Panc1 (cell line): ENCODE results near the gene ZNF831. TPM values are rescaled to one million over a fixed set of nuclear protein-coding genes. Genes with fewer than 3 reads are reported as not detected.

Experiments used
- ATAC-seq: fragments of 200-7000 bp; cut with Tn5 transposase; 2 replicates; pipeline ENCODE4 v1.9.1; 2020; ENCODE audit warnings: mild to moderate bottlenecking, moderate library complexity
- BruUV-seq: library from RNA; stranded (reverse); fragments of 400-500 nt; replicated peaks from 2 replicates; lab custom pipeline; 2021; lab: Mats Ljungman, UMichigan
- CTCF ChIA-PET: fragments of 300-600 bp; sonication (Branson Sonifier 250); formaldehyde crosslinking; loops from one replicate; lab custom pipeline; 2022; ENCODE audit warnings: antibody characterized with exemption; lab: Charles Lee
- POLR2A ChIA-PET: fragments of 300-600 bp; sonication (Branson Sonifier 250); formaldehyde crosslinking; loops from one replicate; lab custom pipeline; 2022; ENCODE audit warnings: antibody characterized with exemption; lab: Charles Lee
- DNase-seq: peaks from one replicate; pipeline ENCODE4 v3.0.0-alpha.2; 2010; ENCODE audit warnings: low read depth, low spot score
- H3K27ac ChIP-seq: 2 replicates; pipeline ENCODE4 v1.5.1; 2011; ENCODE audit warnings: mild to moderate bottlenecking, low read length, inconsistent platforms
- H3K27me3 ChIP-seq: fragments of 200-500 bp; sonication (Bioruptor generic); 2 replicates; pipeline ENCODE4 v1.6.0; 2014; ENCODE audit warnings: low read length, inconsistent platforms; ENCODE audit not compliant: control insufficient read depth, insufficient read depth
- H3K36me3 ChIP-seq: fragments of 200-500 bp; sonication (Bioruptor generic); 2 replicates; pipeline ENCODE4 v1.5.1; 2014; ENCODE audit warnings: inconsistent platforms, mild to moderate bottlenecking, low read length, moderate library complexity; ENCODE audit not compliant: control insufficient read depth, insufficient read depth
- H3K4me1 ChIP-seq: 2 replicates; pipeline ENCODE4 v1.5.1; 2011; ENCODE audit warnings: inconsistent platforms, mild to moderate bottlenecking, low read length, moderate library complexity; ENCODE audit not compliant: control insufficient read depth, insufficient read depth
- H3K4me3 ChIP-seq, 2 experiments: 2 replicates each; pipeline ENCODE4 v1.5.1; 2011 to 2012; ENCODE audit warnings: low read depth in 2 of 2, low read length in 2 of 2, mild to moderate bottlenecking in 2 of 2, inconsistent platforms in 1 of 2, moderate library complexity in 1 of 2
- H3K9me3 ChIP-seq: fragments of 200-500 bp; sonication (Bioruptor generic); 2 replicates; pipeline ENCODE4 v1.5.1; 2014; ENCODE audit warnings: low read depth, mild to moderate bottlenecking, inconsistent platforms, low read length, moderate library complexity; ENCODE audit not compliant: control insufficient read depth, insufficient read depth
- POLR2AphosphoS5 ChIP-seq: IDR thresholded peaks from 2 replicates; pipeline ENCODE4 v1.6.1; 2012; ENCODE audit warnings: mild to moderate bottlenecking, low read depth, low read length, moderate library complexity
- SIN3A ChIP-seq: IDR thresholded peaks from 2 replicates; pipeline ENCODE4 v1.6.1; 2012; ENCODE audit warnings: low read depth, mild to moderate bottlenecking, low read length, moderate library complexity, borderline replicate concordance; ENCODE audit not compliant: insufficient read depth
- TCF7L2 ChIP-seq: IDR thresholded peaks from 2 replicates; pipeline ENCODE4 v1.6.1; 2011; ENCODE audit warnings: mild to moderate bottlenecking, low read depth, low read length, inconsistent platforms
- in situ Hi-C: cut with HindIII; loops from 2 replicates; pipeline ENCODE4 v1.10.0; 2016; ENCODE audit warnings: low sequenced_read_pairs, low pct_unique_long_range_greater_than_20kb
- intact Hi-C: fragments of 100-400 bp; cut with micrococcal nuclease; formaldehyde crosslinking; loops from one replicate; pipeline ENCODE4 v1.10.0; 2022; ENCODE audit not compliant: unreplicated experiment
- total RNA-seq: library from RNA; stranded (reverse); gene quantifications from one replicate; pipeline ENCODE4 v1.2.1, GENCODE V29; 2021; ENCODE audit not compliant: unreplicated experiment
- TF ChIP-seq, protein P1 (sequence below): fragments of 450-650 bp; IDR thresholded peaks from 2 replicates; pipeline ENCODE4 v1.5.1; 2017; ENCODE audit warnings: mild to moderate bottlenecking
- TF ChIP-seq, protein P2 (sequence below), 2 experiments: IDR thresholded peaks; 2 replicates each; pipeline ENCODE4 v1.6.1; 2011 to 2012; ENCODE audit warnings: low read depth in 2 of 2, control low read depth in 1 of 2, low read length in 1 of 2, mild to moderate bottlenecking in 1 of 2, moderate library complexity in 1 of 2; ENCODE audit not compliant: insufficient read depth in 1 of 2

Gene ZNF831
- total RNA-seq, 1 experiment from 2014 or later: 0.03 TPM

DNA sequence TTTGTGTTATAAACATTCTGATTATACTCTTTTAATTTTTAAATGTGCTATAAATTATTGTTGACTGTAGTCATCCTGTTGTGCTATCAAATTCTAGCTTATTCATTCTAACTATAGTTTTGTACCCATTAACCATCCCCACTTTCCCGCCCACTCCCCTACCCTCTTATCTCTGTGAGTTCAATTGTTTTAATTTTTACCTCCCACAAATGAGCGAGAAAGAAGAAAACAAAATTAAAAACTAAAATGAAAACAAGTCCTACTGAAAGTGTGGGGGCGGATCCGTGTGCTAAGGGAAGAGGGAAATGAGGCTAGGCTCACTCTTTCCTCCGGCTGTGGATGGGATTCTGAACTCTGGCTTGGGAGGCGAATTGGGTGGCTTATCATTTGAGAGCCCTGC, 6.6 kb upstream of the ZNF831 start:
- in situ Hi-C loops: no loop called here
- H3K9me3 ChIP-seq: no peaks in the 10 kb centered on the region
- H3K27me3 ChIP-seq: peaks cover 6% of the 10 kb centered on the region; the same call in 1 of the 2 replicates
- CTCF ChIA-PET: no interaction called here
- H3K27ac ChIP-seq: no peak overlapping the region
- no peak overlapping the region for H3K4me3 ChIP-seq
- no TSS peak for BruUV-seq
- DNase-seq: no peak
- ATAC-seq: no peak
- no peaks in the 10 kb centered on the region for H3K36me3 ChIP-seq
- intact Hi-C loops: no loop called here
- POLR2A ChIA-PET: no interaction called here
- H3K4me1 ChIP-seq: no peaks in the 10 kb centered on the region
- TF ChIP-seq, protein P1, sequence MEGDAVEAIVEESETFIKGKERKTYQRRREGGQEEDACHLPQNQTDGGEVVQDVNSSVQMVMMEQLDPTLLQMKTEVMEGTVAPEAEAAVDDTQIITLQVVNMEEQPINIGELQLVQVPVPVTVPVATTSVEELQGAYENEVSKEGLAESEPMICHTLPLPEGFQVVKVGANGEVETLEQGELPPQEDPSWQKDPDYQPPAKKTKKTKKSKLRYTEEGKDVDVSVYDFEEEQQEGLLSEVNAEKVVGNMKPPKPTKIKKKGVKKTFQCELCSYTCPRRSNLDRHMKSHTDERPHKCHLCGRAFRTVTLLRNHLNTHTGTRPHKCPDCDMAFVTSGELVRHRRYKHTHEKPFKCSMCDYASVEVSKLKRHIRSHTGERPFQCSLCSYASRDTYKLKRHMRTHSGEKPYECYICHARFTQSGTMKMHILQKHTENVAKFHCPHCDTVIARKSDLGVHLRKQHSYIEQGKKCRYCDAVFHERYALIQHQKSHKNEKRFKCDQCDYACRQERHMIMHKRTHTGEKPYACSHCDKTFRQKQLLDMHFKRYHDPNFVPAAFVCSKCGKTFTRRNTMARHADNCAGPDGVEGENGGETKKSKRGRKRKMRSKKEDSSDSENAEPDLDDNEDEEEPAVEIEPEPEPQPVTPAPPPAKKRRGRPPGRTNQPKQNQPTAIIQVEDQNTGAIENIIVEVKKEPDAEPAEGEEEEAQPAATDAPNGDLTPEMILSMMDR: no peak
- no peak for TF ChIP-seq POLR2AphosphoS5
- TF ChIP-seq, protein P2, sequence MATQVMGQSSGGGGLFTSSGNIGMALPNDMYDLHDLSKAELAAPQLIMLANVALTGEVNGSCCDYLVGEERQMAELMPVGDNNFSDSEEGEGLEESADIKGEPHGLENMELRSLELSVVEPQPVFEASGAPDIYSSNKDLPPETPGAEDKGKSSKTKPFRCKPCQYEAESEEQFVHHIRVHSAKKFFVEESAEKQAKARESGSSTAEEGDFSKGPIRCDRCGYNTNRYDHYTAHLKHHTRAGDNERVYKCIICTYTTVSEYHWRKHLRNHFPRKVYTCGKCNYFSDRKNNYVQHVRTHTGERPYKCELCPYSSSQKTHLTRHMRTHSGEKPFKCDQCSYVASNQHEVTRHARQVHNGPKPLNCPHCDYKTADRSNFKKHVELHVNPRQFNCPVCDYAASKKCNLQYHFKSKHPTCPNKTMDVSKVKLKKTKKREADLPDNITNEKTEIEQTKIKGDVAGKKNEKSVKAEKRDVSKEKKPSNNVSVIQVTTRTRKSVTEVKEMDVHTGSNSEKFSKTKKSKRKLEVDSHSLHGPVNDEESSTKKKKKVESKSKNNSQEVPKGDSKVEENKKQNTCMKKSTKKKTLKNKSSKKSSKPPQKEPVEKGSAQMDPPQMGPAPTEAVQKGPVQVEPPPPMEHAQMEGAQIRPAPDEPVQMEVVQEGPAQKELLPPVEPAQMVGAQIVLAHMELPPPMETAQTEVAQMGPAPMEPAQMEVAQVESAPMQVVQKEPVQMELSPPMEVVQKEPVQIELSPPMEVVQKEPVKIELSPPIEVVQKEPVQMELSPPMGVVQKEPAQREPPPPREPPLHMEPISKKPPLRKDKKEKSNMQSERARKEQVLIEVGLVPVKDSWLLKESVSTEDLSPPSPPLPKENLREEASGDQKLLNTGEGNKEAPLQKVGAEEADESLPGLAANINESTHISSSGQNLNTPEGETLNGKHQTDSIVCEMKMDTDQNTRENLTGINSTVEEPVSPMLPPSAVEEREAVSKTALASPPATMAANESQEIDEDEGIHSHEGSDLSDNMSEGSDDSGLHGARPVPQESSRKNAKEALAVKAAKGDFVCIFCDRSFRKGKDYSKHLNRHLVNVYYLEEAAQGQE (IDR thresholded peaks at IDR 0.05; ENCODE audit: insufficient read depth in 1 of 2, low read depth in 2 of 2, low read length in 1 of 2): no peak
- no peak for TF ChIP-seq TCF7L2
- TF ChIP-seq SIN3A: no peak

DNA sequence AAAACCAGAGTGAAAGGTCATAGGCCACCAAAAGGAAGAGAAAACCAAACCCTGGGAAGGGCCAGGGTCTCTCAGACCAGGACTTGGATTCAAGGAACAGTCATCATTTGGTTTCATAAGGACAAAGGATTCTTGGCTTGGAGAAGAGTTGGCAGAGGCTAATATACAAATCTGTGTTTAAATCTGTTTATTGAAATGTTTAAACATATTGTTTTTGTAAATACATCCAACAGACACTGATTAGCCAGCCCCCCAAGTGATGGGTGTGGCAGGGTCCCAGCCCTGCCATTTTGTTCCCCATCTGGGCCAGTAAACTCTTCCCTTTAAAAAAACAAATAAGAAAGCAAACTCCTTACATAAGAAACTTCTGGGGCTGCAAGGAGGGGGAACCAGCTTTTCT, 6.1 kb upstream of the ZNF831 start:
- ChIA-PET CTCF (no interaction called here), POLR2A (no interaction called here)
- H3K27me3 ChIP-seq: peaks cover 6% of the 10 kb centered on the region; the same call in 1 of the 2 replicates
- no peaks in the 10 kb centered on the region for H3K9me3 ChIP-seq
- H3K4me3 ChIP-seq: no peak overlapping the region
- BruUV-seq: no TSS peak
- DNase-seq (no peak), ATAC-seq (no peak)
- H3K4me1 ChIP-seq: no peaks in the 10 kb centered on the region
- intact Hi-C loops: no loop called here
- no peak for TF ChIP-seq TCF7L2
- TF ChIP-seq POLR2AphosphoS5: no peak
- TF ChIP-seq, protein P1: no peak
- TF ChIP-seq, protein P2 (IDR thresholded peaks at IDR 0.05; ENCODE audit: insufficient read depth in 1 of 2, low read depth in 2 of 2, low read length in 1 of 2): no peak
- no peak for TF ChIP-seq SIN3A
- in situ Hi-C loops: no loop called here
- no peaks in the 10 kb centered on the region for H3K36me3 ChIP-seq
- no peak overlapping the region for H3K27ac ChIP-seq
